HFF-Myc (cell line): ENCODE results near the gene SPIRE1.

Experiments
- DNase-seq: peaks from one replicate; pipeline ENCODE4 v3.0.0-alpha.2; 2011; ENCODE audit warnings: low read depth; ENCODE audit errors: extremely low read depth
- H3K4me3 ChIP-seq: replicated peaks from 2 replicates; pipeline ENCODE4 v1.5.1; 2011; ENCODE audit warnings: low read depth, mild to moderate bottlenecking, control low read depth, low read length
- TF ChIP-seq, protein P1 (sequence below): IDR thresholded peaks from 2 replicates; pipeline ENCODE4 v1.5.1; 2012; ENCODE audit warnings: mild to moderate bottlenecking, low read depth, low read length, control low read depth; ENCODE audit errors: missing control alignments

Gene SPIRE1

DNA sequence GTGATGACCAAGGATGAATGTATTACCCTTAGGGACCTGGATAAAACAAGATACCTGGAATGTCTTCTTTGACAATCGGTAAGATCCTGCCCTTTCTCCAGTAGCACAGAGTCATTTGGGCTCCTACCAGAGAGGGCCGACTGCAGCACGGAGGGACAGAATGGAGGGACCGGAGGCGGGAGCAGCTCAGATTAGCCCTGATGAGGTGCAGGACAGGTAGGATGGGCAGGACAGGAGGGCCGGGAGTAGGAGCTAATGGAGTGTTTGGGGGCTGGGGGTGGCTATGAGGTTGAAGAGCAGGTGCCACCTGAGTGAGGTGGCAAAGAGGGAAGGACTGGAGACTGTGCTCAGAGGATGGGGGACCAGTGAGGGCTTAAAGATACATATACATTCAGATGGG lies 260.1 kb downstream of the SPIRE1 start:
- no peak overlapping the region for H3K4me3 ChIP-seq

DNA sequence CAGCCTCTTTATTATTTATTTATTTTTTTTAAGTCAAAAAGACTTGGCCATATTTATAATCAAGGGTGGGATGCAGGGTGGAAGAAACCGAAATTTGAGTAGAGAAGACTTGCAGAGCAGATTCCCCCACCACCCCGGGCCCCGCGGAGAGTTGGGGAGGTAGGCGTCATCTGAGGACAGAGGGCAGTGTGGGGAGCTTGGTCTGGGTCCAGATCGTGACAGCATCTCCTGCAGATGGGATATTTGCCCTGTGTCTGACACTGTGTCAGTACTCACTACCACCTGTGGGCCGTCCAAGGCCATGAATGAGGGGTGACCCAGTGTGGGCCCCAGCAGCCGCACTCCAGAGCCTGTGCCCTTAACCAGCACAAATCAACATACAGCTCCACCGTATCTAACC lies 260.7 kb downstream of the SPIRE1 start:
- TF ChIP-seq, protein P1, sequence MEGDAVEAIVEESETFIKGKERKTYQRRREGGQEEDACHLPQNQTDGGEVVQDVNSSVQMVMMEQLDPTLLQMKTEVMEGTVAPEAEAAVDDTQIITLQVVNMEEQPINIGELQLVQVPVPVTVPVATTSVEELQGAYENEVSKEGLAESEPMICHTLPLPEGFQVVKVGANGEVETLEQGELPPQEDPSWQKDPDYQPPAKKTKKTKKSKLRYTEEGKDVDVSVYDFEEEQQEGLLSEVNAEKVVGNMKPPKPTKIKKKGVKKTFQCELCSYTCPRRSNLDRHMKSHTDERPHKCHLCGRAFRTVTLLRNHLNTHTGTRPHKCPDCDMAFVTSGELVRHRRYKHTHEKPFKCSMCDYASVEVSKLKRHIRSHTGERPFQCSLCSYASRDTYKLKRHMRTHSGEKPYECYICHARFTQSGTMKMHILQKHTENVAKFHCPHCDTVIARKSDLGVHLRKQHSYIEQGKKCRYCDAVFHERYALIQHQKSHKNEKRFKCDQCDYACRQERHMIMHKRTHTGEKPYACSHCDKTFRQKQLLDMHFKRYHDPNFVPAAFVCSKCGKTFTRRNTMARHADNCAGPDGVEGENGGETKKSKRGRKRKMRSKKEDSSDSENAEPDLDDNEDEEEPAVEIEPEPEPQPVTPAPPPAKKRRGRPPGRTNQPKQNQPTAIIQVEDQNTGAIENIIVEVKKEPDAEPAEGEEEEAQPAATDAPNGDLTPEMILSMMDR, result no peak
- no peak overlapping the region for H3K4me3 ChIP-seq
- DNase-seq, result no peak

More for the DNA sequence above, 260.1 kb downstream of the SPIRE1 start:
- DNase-seq, result no peak
- TF ChIP-seq, protein P1, result no peak
